ENCODE data around the gene PTPRM. TPM values are rescaled to one million over a fixed set of nuclear protein-coding genes. Genes with fewer than 3 reads are reported as not detected.

The PTPRM gene
- total and polyA plus RNA-seq, 4 donors: 9.2 to 23.0 (median 12.7) TPM

GRCh38 chr18:7617738-7618422, 50.8 kb downstream of the PTPRM start (continued):
- peak in 1 of 2 donors; percentile 31 for TF ChIP-seq RAD21 (IDR thresholded peaks at IDR 0.05)
- TF ChIP-seq RXRA (IDR thresholded peaks at IDR 0.05): peak in 1 of 2 donors; percentile 33
- no peak for TF ChIP-seq EGR1 (IDR thresholded peaks at IDR 0.05; ENCODE audit: low read depth in 2 of 2)
- no peak for TF ChIP-seq ATF3 (IDR thresholded peaks at IDR 0.05)
- TF ChIP-seq HNF4G (IDR thresholded peaks at IDR 0.05): no peak
- TF ChIP-seq FOXA1 (IDR thresholded peaks at IDR 0.05): no peak
- peak; percentile 61 for TF ChIP-seq SP1 (IDR thresholded peaks at IDR 0.05)
- no peak for TF ChIP-seq MAX (IDR thresholded peaks at IDR 0.05)

GRCh38 chr18:7618891-7619442, 51.9 kb downstream of the PTPRM start:
- peaks cover 0 to 14% (median 3%) of the 10 kb centered on the region in 4 donors for H3K4me1 ChIP-seq (ENCODE audit: control insufficient read depth in 4 of 4, insufficient read depth in 4 of 4, low read length in 3 of 4)
- no peaks in the 10 kb centered on the region for H3K9me3 ChIP-seq (ENCODE audit: control insufficient read depth in 4 of 4, low read length in 3 of 4)
- no peak for DNase-seq (ENCODE audit: low spot score)
- no peak overlapping the region for H3K27ac ChIP-seq (ENCODE audit: low read depth in 1 of 2, low read length in 2 of 2)
- no peak for TF ChIP-seq TAF1 (conservative IDR thresholded peaks at IDR 0.05)
- TF ChIP-seq JUND (IDR thresholded peaks at IDR 0.05): no peak
- TF ChIP-seq EGR1 (IDR thresholded peaks at IDR 0.05; ENCODE audit: low read depth in 2 of 2): no peak
- no peak for TF ChIP-seq NR2F2 (IDR thresholded peaks at IDR 0.05)
- no peak for TF ChIP-seq ZBTB33 (IDR thresholded peaks at IDR 0.05)
- no peak for TF ChIP-seq GABPA (IDR thresholded peaks at IDR 0.05 in 1 of 2, conservative IDR thresholded peaks at IDR 0.05 in 1 of 2)
- no peak for TF ChIP-seq RAD21 (IDR thresholded peaks at IDR 0.05)
- no peak overlapping the region for H3K9ac ChIP-seq (ENCODE audit: low read depth in 1 of 2, low read length in 2 of 2)
- H3K27me3 ChIP-seq (ENCODE audit: control insufficient read depth in 4 of 4, insufficient read depth in 4 of 4, low read length in 3 of 4): no peaks in the 10 kb centered on the region
- H3K4me3 ChIP-seq (ENCODE audit: low read depth in 1 of 3, low read length in 3 of 3): no peak overlapping the region
- no peaks in the 10 kb centered on the region for H3K36me3 ChIP-seq (ENCODE audit: control insufficient read depth in 4 of 4, insufficient read depth in 3 of 4, low read depth in 1 of 4, low read length in 3 of 4)
- WGBS: 90% methylated on average over 3 of the region's 3 CpGs

GRCh38 chr18:7619676-7620075, 52.6 kb downstream of the PTPRM start:
- Histone ChIP-seq H3K4me1 (ENCODE audit: control insufficient read depth in 4 of 4, insufficient read depth in 4 of 4, low read length in 3 of 4) (peaks cover 0 to 14% (median 3%) of the 10 kb centered on the region in 4 donors), H3K9me3 (ENCODE audit: control insufficient read depth in 4 of 4, low read length in 3 of 4) (no peaks in the 10 kb centered on the region)
- 92% methylated on average over 7 of the region's 7 CpGs for WGBS
- TF ChIP-seq YY1 (IDR thresholded peaks at IDR 0.05) (no peak), HNF4G (IDR thresholded peaks at IDR 0.05) (no peak), ZBTB33 (IDR thresholded peaks at IDR 0.05) (no peak), REST (IDR thresholded peaks at IDR 0.05) (no peak), ATF3 (IDR thresholded peaks at IDR 0.05) (no peak), FOXA2 (IDR thresholded peaks at IDR 0.05) (no peak), RAD21 (IDR thresholded peaks at IDR 0.05) (no peak), GABPA (IDR thresholded peaks at IDR 0.05 in 1 of 2, conservative IDR thresholded peaks at IDR 0.05 in 1 of 2) (no peak), JUND (IDR thresholded peaks at IDR 0.05) (no peak), HNF4A (conservative IDR thresholded peaks at IDR 0.05) (no peak), MAX (IDR thresholded peaks at IDR 0.05) (no peak), RXRA (IDR thresholded peaks at IDR 0.05) (no peak), CTCF (IDR thresholded peaks at IDR 0.05; ENCODE audit: low read depth, low read length, missing input control) (no peak), TAF1 (conservative IDR thresholded peaks at IDR 0.05) (no peak), SP1 (IDR thresholded peaks at IDR 0.05) (no peak)

More at GRCh38 chr18:7619676-7620075, 52.6 kb downstream of the PTPRM start:
- no peak overlapping the region for H3K4me3 ChIP-seq (ENCODE audit: low read depth in 1 of 3, low read length in 3 of 3)
- no peak for DNase-seq (ENCODE audit: low spot score)
- no peaks in the 10 kb centered on the region for H3K27me3 ChIP-seq (ENCODE audit: control insufficient read depth in 4 of 4, insufficient read depth in 4 of 4, low read length in 3 of 4)
- H3K9ac ChIP-seq (ENCODE audit: low read depth in 1 of 2, low read length in 2 of 2): no peak overlapping the region
- H3K27ac ChIP-seq (ENCODE audit: low read depth in 1 of 2, low read length in 2 of 2): no peak overlapping the region
- H3K36me3 ChIP-seq (ENCODE audit: control insufficient read depth in 4 of 4, insufficient read depth in 3 of 4, low read depth in 1 of 4, low read length in 3 of 4): no peaks in the 10 kb centered on the region
